Fibroblast of skin of left biceps (primary cell): ENCODE data around the gene FAM13A.
"Not testable (repeated sequence)": the region's sequence is repeated elsewhere in the genome, so short reads cannot be mapped to it uniquely, and the experiment has no call there.

Source experiments
- DNase-seq, 2 experiments: peaks; one replicate each; pipeline ENCODE4 v3.0.0-alpha.2; 2013; ENCODE audit warnings: low read depth in 2 of 2

Gene FAM13A

GRCh38 chr4:88999392-88999930, 57.5 kb downstream of the FAM13A start:
- DNase-seq, result no peak

DNA sequence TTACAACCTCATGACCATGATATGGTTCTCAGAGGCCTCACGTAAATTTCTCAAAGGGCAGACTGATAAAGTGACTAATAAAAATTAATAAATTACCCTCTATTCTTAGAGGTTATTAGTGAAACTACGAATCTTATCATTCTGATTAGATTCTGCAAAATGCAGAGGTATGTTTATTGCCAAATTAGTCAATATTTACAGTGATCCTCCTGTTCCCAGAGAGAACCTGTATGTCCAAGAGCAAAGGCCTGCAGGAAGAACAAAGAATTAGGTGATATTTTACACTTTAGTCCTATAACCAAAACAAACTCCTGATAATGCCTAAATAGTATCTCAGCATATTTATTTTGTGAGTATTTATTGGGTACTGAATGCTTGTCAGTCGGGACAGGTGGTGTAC, 58.1 kb downstream of the FAM13A start:
- no peak for DNase-seq

DNA sequence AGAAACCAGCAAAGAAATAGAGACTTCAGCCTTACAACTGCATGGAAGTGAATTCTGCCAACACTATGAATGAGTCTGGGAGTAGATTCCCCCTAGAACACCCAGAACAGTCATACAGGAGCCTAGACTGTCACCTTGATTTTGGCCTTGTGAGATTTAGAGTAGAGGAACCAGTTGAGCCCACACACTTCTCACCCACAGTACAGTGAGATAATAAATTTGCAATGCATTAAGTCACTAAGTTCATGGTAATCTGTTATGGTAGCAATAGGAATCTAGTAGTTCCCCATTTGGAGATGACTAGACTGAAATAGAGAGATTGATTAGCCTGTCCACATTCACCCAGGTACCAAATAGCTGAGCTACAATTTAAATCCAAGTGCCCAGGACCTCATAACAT, 59.0 kb downstream of the FAM13A start:
- DNase-seq, result no peak

GRCh38 chr4:88995874-88996273, 61.1 kb downstream of the FAM13A start:
- DNase-seq, result no peak

GRCh38 chr4:88995257-88995656, 61.7 kb downstream of the FAM13A start:
- DNase-seq, result not testable (repeated sequence)

- no peak for DNase-seq
These were observed 63.7 kb downstream of the FAM13A start for GRCh38 chr4:88993246-88993645.

DNA sequence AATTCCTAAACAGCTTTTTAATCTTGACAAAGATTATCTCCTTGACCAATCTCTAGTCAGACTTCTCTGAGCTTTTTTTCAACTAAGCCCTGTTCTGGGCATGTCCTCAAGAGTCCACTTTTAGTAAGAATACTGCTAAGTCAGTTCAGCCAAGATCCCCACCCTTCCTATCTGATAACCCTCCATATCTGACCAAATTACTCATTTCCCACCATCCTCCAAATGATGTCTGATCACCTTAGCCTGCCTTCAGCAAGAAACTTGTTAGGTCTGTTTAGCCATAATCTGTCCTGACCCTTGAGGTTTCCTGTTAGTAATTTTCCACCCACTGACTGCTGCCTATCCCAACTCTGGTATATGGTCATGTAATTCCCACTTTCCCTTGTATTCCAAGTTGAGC, 65.2 kb downstream of the FAM13A start:
- no peak for DNase-seq

DNA sequence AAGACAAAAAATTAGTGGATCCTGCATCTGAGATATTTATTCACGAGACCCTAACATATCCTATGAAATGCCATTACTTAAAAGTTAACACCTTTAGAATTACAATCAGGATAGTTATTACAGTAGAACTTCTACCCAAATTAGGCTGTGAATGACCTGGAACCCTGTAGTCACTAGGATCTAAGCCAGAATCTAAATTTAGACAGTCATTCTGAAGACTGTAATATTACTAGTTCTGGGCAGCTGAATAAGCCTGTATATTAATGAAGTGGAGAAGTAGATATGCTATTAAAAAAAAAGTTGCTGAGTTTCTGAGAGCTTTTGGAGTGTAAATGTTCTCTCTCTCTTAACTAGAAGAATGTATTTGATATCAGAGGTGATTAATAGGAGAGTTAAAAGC, 67.0 kb downstream of the FAM13A start:
- DNase-seq, result no peak

DNA sequence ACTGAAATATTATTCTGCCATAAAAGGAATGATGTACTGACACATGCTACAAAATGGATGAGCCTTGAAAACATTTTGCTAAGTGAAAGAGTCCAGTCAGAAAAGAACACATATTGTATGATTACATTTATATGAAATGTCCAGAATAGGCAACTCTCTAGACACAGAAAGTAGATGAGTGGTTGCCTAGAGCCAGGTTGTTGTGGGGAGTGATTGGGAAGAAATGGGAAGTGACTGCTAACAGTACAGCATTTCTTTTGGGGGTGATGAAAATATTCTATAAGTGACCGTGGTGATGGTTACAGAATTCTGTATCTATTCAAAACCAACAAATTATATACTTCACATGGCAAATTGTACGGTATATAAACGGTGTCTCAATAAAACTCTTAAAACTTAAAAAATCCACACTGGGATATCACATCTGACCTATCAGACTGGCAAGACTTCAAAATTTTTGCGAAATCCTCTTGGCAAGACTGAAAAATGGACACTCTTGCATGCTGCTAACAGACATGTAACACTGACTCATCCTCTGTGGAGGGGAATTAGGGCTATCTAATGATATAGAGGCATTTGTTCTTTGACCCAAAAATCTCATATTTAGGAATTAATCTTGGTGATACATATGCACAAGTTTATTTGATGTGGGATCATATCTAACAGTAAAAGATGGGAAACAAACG, 71.8 kb downstream of the FAM13A start:
- peak; percentile 62 to 63 for DNase-seq

DNA sequence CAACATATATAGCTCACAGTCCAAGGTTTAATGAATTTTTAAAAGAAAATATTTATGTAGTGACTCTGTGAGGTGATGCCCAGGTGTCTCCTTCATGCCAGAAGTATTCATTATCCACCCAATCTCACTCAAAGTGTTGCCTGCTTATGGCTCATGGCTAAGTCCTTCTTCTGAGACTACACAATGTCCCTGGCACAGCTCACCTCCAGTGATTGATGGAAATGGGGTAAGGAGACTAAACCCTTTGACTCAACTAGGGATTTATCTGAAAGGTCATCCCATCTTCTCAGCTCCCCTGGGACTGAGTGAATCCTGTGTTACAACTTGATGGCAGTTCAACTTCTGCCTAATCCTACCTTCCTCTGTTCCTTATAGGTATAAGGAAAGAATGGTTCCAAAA, 74.2 kb downstream of the FAM13A start:
- no peak for DNase-seq

DNA sequence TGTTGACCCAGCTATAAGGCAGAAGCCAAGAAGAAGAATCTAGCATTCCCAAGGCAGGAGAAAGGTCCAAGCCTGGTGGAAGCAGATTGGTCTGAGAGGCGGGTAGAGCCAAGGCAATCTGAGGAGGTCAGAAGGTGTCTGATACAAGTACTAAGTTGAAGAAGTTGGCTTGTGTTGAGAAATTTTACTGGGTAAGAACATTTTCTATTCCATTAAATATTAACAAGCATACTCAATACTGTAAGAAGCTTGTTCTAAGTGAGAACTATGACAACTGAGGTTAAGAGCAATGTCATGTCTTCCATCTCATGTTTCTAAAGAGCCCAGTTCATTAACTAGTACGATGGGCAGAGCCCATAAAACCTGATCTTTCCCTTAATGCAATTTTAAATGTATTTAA, 75.0 kb downstream of the FAM13A start:
- DNase-seq, result no peak

- DNase-seq, result no peak
These were observed 75.4 kb downstream of the FAM13A start for GRCh38 chr4:88981556-88981955.

DNA sequence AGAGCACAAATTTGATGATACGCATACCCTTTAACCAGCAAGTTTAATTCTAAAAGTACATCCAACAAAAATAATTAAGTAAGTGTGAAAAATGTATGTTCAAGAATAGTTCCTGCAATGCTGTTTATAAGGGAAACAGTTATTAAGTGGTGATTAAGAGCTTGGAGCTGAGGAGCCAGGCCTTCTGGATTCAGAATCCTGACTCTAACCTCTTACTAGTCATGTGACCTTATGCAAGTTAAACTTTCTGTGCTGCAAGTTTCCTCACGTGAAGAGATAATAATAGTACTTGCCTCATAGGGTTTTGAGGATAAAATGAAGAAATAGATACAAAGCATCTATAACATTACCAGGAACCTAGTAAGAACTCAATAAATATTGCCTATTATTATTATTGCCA, 77.7 kb downstream of the FAM13A start:
- no peak for DNase-seq

DNA sequence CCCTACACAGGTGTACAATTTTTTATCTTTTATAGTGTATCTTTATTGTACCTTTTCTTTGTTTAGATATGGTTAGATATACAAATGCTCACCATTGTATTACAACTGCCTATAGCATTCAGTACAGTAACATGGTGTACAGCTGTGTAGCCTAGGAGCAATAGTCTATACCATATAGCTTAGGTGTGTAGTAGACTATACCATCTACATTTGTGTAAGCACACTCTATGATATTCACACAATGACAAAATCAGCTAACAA, 80.3 kb downstream of the FAM13A start:
- no peak for DNase-seq

DNA sequence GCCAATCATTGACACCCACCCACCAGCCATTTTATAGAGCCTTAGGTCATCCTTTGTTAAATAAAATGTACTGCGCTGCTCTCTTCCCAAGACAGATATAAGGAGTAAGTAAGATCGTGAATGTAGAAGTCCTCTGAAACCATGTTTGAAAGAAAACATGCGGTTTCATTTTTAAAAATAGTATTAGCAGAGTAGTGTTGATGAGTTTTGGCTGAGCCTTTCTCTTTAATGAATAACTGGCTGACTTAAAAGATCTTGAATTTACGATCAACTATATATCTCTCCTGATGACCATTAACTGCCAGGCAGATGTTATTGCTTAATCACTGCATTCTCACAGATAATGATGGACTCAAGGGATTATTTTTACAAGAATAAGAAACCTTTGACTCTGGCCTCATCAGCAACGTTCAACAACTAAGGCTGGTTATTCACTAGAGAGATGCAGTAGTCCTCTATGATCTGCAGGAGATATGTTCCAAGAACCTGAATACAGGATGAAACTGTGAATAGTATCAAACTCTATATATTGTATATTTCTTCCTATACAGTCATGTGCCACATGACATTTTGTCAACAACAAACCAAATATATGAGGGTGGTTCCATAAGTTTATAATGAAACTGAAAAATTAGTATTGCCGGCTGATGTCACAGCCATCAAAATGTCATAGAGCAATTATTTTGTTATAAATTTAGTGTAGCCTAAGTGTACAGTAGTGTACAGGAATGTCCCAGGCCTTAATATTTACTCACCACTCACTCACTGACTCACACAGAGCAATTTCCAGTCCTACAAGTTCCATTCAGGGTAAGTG, 80.8 kb downstream of the FAM13A start:
- DNase-seq, result no peak

- no peak for DNase-seq
These were observed 85.4 kb downstream of the FAM13A start for GRCh38 chr4:88971536-88971935.

GRCh38 chr4:88969746-88970145, 87.2 kb downstream of the FAM13A start:
- DNase-seq, result no peak

- no peak for DNase-seq
These were observed 87.7 kb downstream of the FAM13A start for GRCh38 chr4:88969271-88969670.

- no peak for DNase-seq
These were observed 89.1 kb downstream of the FAM13A start for GRCh38 chr4:88967883-88968331.

DNA sequence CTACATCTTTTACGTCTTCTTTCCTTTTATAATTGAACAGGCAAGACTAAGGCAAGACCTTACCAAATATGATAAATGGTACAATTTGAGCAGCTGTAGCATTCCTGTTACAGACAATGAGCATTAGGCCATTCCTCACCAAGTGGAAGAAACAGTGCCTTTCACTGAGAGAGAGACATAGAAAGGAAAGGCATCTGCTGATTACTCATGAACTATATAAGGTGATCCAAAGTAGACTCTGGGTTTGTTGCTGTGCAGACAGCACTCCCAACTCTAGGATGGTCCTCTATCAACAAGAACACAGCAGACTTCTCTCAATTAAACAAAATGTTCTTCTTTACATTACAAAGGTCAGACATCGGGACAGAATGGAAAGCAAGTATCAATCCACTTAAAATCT, 91.9 kb downstream of the FAM13A start:
- DNase-seq, result no peak

DNA sequence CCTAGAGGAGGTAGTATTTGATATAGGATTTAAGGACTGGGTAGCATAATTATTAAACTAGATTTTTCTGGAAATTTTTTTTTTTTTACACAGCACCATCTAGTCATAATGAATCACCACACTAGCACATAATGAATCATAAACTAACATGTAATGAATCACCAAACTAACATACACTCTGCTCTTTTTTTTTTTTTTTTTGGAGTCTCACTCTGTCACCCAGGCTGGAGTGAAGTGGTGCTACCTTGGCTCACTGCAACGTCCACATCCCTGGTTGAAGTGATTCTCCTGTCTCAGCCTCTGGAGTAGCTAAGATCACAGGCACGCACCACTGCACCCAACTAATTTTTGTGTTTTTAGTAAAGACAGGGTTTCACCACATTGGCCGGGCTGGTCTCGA, 92.5 kb downstream of the FAM13A start:
- no peak for DNase-seq

DNA sequence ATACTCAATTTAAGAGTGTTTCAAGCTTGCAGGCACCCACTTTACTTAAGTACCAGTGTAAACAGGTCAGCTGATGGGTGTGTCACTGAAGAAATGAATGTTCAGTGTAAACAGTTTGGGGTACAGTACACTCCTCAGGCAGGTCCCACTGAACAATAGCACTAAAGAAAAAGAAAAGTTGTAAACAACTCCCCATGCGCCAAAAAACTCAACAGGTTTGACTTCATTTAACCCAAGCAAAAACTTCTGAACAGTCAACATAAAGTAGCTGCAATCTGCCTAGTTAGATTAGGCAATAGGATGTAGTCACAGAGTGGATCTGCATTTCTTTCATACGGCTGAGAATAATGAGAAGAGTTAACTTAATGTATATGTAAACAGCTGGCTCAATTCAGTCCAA, 93.2 kb downstream of the FAM13A start:
- no peak for DNase-seq

- DNase-seq, result no peak
These were observed 94.6 kb downstream of the FAM13A start for GRCh38 chr4:88962396-88962795.
